OCI-LY7 (cell line): ENCODE results near the gene TP73. TPM values are rescaled to one million over a fixed set of nuclear protein-coding genes. Genes with fewer than 3 reads are reported as not detected.

ENCODE experiments used
- BruUV-seq: library from RNA; stranded (reverse); fragments of 400-500 nt; replicated peaks from 2 replicates; lab custom pipeline; 2021; lab: Mats Ljungman, UMichigan
- CTCF ChIA-PET: fragments of 300-600 bp; sonication (Branson Sonifier 250); formaldehyde crosslinking; loops from one replicate; lab custom pipeline; 2022; ENCODE audit warnings: antibody characterized with exemption; ENCODE audit not compliant: unreplicated experiment; lab: Charles Lee
- POLR2A ChIA-PET: fragments of 300-600 bp; sonication (Branson Sonifier 250); formaldehyde crosslinking; loops from one replicate; lab custom pipeline; 2022; ENCODE audit warnings: antibody characterized with exemption; lab: Charles Lee
- DNase-seq: peaks from one replicate; pipeline ENCODE4 v3.0.0-alpha.2; 2015; ENCODE audit warnings: low spot score
- H2AFZ ChIP-seq: fragments of 200-600 bp; sonication (generic), shearing (Covaris generic); 2 replicates; pipeline ENCODE4 v1.6.1; 2014; ENCODE audit warnings: mild to moderate bottlenecking, antibody characterized with exemption, low read length, moderate library complexity
- H3K27ac ChIP-seq: fragments of 200-600 bp; sonication (generic); 2 replicates; pipeline ENCODE4 v1.5.1; 2014; ENCODE audit warnings: mixed run types, low read depth, mild to moderate bottlenecking, moderate library complexity, low read length, inconsistent platforms; ENCODE audit not compliant: poor library complexity, severe bottlenecking
- H3K36me3 ChIP-seq: fragments of 200-600 bp; sonication (generic); 2 replicates; pipeline ENCODE4 v1.6.1; 2014; ENCODE audit warnings: mild to moderate bottlenecking, antibody characterized with exemption, low read length, moderate library complexity, mixed read lengths; ENCODE audit not compliant: insufficient read depth
- H3K4me1 ChIP-seq: fragments of 200-600 bp; sonication (generic); 2 replicates; pipeline ENCODE4 v1.5.1; 2014; ENCODE audit warnings: mild to moderate bottlenecking, low read length; ENCODE audit not compliant: insufficient read depth, poor library complexity, severe bottlenecking
- H3K4me2 ChIP-seq: fragments of 200-600 bp; sonication (generic); 2 replicates; pipeline ENCODE4 v1.6.1; 2014; ENCODE audit warnings: mild to moderate bottlenecking, low read length
- H3K4me3 ChIP-seq: fragments of 200-600 bp; sonication (generic); 2 replicates; pipeline ENCODE4 v1.5.1; 2014; ENCODE audit warnings: mild to moderate bottlenecking, low read depth, low read length; ENCODE audit not compliant: poor library complexity, severe bottlenecking
- H3K79me2 ChIP-seq: fragments of 200-600 bp; sonication (generic); 2 replicates; pipeline ENCODE4 v1.6.1; 2016; ENCODE audit warnings: low read depth, mild to moderate bottlenecking, low read length, moderate library complexity, mixed read lengths; ENCODE audit not compliant: insufficient read depth
- H3K9me2 ChIP-seq: fragments of 200-600 bp; sonication (generic); 2 replicates; pipeline ENCODE4 v1.6.1; 2016; ENCODE audit warnings: mild to moderate bottlenecking, low read length, mixed read lengths; ENCODE audit not compliant: insufficient read depth
- H3K9me3 ChIP-seq: fragments of 200-600 bp; sonication (generic); 2 replicates; pipeline ENCODE4 v1.6.1; 2014; ENCODE audit warnings: mild to moderate bottlenecking, mixed run types, low read length, mixed read lengths
- H4K20me1 ChIP-seq: fragments of 200-600 bp; sonication (generic); 2 replicates; pipeline ENCODE4 v1.6.1; 2014; ENCODE audit warnings: mild to moderate bottlenecking, antibody characterized with exemption, low read length, moderate library complexity, mixed read lengths; ENCODE audit not compliant: insufficient read depth
- CTCF ChIP-seq: fragments of 200-600 bp; sonication (generic); conservative IDR thresholded peaks from 2 replicates; pipeline ENCODE4 v1.5.1; 2014; ENCODE audit warnings: mild to moderate bottlenecking, antibody characterized with exemption, low read length, moderate library complexity, mixed read lengths
- EZH2phosphoT487 ChIP-seq: fragments of 200-600 bp; sonication (generic); IDR thresholded peaks from 2 replicates; pipeline ENCODE4 v1.6.1; 2018; ENCODE audit warnings: low read depth, borderline replicate concordance, mild to moderate bottlenecking, mixed run types, antibody characterized with exemption, low read length, moderate library complexity, mixed read lengths
- intact Hi-C: fragments of 100-400 bp; cut with micrococcal nuclease; formaldehyde crosslinking; loops from one replicate; pipeline ENCODE4 v1.10.0; 2022; ENCODE audit not compliant: unreplicated experiment
- total RNA-seq, 2 experiments: library from RNA; depleted of rRNA in 1 of 2; stranded (reverse); fragments of >200 nt in 1 of 2; shearing (Covaris generic) in 1 of 2; gene quantifications; 2 replicates each; pipeline ENCODE4 v1.2.3, GENCODE V29; 2014 to 2022

Gene TP73
- total RNA-seq, 2 experiments from 2014 or later = 0.48 TPM; not detected in 1

DNA sequence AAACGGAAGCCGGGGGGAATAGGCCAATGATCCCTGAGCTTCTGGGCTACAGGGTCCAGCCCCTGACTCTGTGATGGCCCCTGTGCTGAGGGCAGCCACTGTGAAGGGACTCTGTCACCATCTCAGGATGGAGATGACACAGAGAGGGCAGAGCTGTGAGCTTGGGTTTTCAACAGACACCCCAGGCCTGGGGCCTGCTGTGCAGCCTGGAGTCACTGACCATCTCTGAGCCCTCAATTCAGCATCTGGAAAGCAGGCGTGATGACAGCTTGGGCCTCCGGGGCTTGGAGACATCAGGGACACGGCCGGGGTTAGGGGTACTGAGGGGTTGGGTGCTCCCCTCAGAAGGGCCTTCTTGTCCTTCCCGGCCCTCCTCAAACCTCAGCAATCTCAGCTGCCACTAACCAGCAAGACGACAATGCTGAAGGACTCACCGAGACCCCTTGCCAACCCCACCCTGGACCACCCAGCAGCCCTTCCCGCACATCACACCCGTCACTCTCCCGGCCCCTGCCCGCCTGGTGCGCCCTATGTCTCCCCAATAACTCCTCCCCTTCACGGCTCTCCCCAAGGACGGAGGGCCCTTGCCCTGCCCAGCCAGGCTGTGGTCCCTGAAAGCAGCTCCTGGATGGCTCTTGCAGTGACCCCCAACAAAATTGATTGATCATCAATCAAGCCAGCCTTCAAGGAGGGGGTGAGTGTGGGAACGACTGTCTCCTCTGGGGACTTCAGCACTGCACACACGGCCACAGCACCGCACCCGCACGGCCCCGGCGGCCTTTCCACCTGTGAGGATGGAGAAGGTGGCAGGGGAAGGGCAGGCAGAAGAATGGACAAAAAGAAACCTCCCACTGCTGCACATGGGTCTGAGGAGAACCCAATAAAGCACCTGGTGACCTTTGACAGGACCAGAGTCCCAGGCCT lies 45.3 kb upstream of the TP73 start:
- no peaks in the 10 kb centered on the region for H3K9me3 ChIP-seq
- intact Hi-C loops = no loop called here
- TF ChIP-seq CTCF (no peak), EZH2phosphoT487 (no peak)
- no peak overlapping the region for H2AFZ ChIP-seq
- no peak for DNase-seq
- BruUV-seq = no TSS peak
- CTCF ChIA-PET = no interaction called here
- H3K4me2 ChIP-seq = no peak overlapping the region
- H3K4me1 ChIP-seq = no peaks in the 10 kb centered on the region
- H3K27ac ChIP-seq = no peak overlapping the region
- POLR2A ChIA-PET = no interaction called here
- H4K20me1 ChIP-seq = no peaks in the 10 kb centered on the region
- no peaks in the 10 kb centered on the region for H3K36me3 ChIP-seq
- H3K4me3 ChIP-seq = no peak overlapping the region
- no peaks in the 10 kb centered on the region for H3K9me2 ChIP-seq
- no peaks in the 10 kb centered on the region for H3K79me2 ChIP-seq

DNA sequence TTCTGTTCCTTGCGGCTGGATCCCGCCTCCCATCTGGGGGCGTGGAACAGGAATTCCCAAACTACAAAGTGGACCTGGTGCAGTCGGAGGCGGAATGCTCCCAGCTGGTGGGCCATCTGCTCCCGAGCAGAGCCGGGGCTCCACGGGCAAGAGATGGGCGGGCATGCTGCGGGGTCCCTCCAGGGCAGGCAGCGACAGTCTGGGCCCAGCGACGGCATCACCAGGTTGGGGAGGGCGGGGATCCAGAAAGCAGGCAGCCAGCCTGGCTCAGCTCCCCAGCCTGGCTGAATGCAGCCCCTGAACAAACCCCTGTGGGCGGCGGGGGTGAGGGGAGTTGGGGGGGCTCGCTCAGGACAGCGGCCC lies 44.6 kb upstream of the TP73 start:
- intact Hi-C loops = no loop called here
- no peaks in the 10 kb centered on the region for H3K79me2 ChIP-seq
- no peak for DNase-seq
- no peaks in the 10 kb centered on the region for H3K9me3 ChIP-seq
- no peaks in the 10 kb centered on the region for H4K20me1 ChIP-seq
- no peak overlapping the region for H3K27ac ChIP-seq
- no peaks in the 10 kb centered on the region for H3K36me3 ChIP-seq
- TF ChIP-seq EZH2phosphoT487 (no peak), CTCF (no peak)
- no peak overlapping the region for H3K4me2 ChIP-seq
- no peak overlapping the region for H2AFZ ChIP-seq
- no peak overlapping the region for H3K4me3 ChIP-seq
- BruUV-seq = no TSS peak
- POLR2A ChIA-PET = no interaction called here
- CTCF ChIA-PET = no interaction called here
- H3K4me1 ChIP-seq = no peaks in the 10 kb centered on the region
- no peaks in the 10 kb centered on the region for H3K9me2 ChIP-seq

DNA sequence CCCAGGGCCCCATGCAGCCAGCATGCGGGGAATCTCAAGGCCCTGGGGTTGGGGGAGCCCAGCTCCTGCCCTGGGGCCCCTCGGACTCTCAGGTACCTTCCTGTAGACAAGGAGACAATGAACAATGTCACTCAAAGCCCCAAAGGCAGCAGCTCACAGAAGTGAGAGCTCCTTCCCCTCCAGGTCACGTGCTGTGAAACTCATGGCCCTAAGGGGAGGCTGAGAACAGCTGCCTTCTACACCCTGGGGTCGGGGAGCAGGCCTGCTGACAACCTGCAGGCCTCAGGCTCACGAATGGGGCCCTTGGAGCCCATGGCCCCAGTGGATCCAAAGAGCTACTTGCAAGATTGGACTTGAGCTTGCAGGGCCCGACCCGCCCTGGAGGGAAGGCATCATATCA lies 44.2 kb upstream of the TP73 start:
- Histone ChIP-seq H4K20me1 (no peaks in the 10 kb centered on the region), H3K79me2 (no peaks in the 10 kb centered on the region), H3K4me3 (no peak overlapping the region), H3K9me3 (no peaks in the 10 kb centered on the region), H3K4me1 (no peaks in the 10 kb centered on the region), H3K9me2 (no peaks in the 10 kb centered on the region), H3K4me2 (no peak overlapping the region), H3K36me3 (no peaks in the 10 kb centered on the region), H3K27ac (no peak overlapping the region), H2AFZ (no peak overlapping the region)
- no peak for DNase-seq
- intact Hi-C loops = no loop called here
- TF ChIP-seq EZH2phosphoT487 = no peak
- TF ChIP-seq CTCF = no peak
- BruUV-seq = no TSS peak
- ChIA-PET POLR2A (no interaction called here), CTCF (no interaction called here)
